BJ (cell line): ENCODE results near the gene BHMT2. TPM values are rescaled to one million over a fixed set of nuclear protein-coding genes. Genes with fewer than 3 reads are reported as not detected.

ENCODE experiments used
- CTCF ChIA-PET: fragments of 350-600 bp; formaldehyde crosslinking; extraction: SDS; loops from one replicate; lab custom pipeline; 2021; ENCODE audit warnings: antibody characterized with exemption, inconsistent platforms; lab: Yijun Ruan, JAX
- POLR2A ChIA-PET: fragments of 300-600 bp; sonication (Branson Sonifier 250); formaldehyde crosslinking; extraction: SDS; loops from one replicate; lab custom pipeline; 2021; ENCODE audit warnings: antibody characterized with exemption; lab: Charles Lee
- DNase-seq: peaks from one replicate; pipeline ENCODE4 v3.0.0-alpha.2; 2011; ENCODE audit warnings: low read depth
- H3K27me3 ChIP-seq: 2 replicates; pipeline ENCODE4 v1.6.0; 2011; ENCODE audit warnings: low read length; ENCODE audit not compliant: control insufficient read depth, insufficient read depth
- H3K36me3 ChIP-seq: 2 replicates; pipeline ENCODE4 v1.5.1; 2011; ENCODE audit warnings: low read length; ENCODE audit not compliant: control insufficient read depth, insufficient read depth
- H3K4me3 ChIP-seq: 2 replicates; pipeline ENCODE4 v1.5.1; 2011; ENCODE audit warnings: low read depth, mild to moderate bottlenecking, control low read depth, low read length
- CTCF ChIP-seq: IDR thresholded peaks from 2 replicates; pipeline ENCODE4 v1.5.1; 2011; ENCODE audit warnings: low read depth, mild to moderate bottlenecking, control low read depth, inconsistent platforms, low read length, moderate library complexity; ENCODE audit not compliant: insufficient read depth
- polyA plus RNA-seq: library from polyadenylated mRNA; depleted of rRNA; stranded (reverse); fragments of >200 nt; gene quantifications from 2 replicates; pipeline ENCODE4 v1.2.3, GENCODE V29; 2011

BHMT2 gene
- polyA plus RNA-seq, 1 experiment = 11.5 TPM

- H3K27me3 ChIP-seq = no peaks in the 10 kb centered on the region; the same call in 1 of the 2 replicates
- ChIA-PET POLR2A (no interaction called here), CTCF (interaction anchor here (0.7 kb wide), 1 partner anchor 29 kb away, joined by 3 read pairs; no protein-coding TSS in a partner anchor)
- TF ChIP-seq CTCF = no peak
- DNase-seq = no peak
- H3K4me3 ChIP-seq = no peak overlapping the region
- no peaks in the 10 kb centered on the region for H3K36me3 ChIP-seq
Measured at GRCh38 chr5:79056847-79057246, 12.7 kb upstream of the BHMT2 start.

DNA sequence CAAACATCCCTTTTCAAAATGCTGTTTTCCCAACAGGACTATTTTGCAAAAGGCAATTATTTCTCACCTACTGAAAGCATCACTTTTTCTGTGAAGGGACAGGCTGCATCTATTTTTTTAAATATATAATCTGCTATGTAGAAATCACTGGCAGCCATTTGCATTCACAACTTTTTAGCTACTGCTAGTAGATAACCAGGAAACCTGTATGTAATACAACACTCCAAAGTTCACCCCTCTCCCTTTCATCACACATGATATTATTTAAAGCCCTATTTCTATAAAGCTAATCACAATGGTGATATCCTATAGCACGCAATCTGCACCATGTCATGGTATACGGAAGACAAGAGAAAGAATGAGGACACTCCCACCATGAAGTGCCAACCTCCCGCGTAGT, 9.9 kb upstream of the BHMT2 start:
- CTCF ChIA-PET = interaction anchor here (1.2 to 2.2 kb wide), 4 partner anchors 11 to 74 kb away, joined by 3 to 10 read pairs (median 4); no protein-coding TSS in a partner anchor
- POLR2A ChIA-PET = no interaction called here
- no peaks in the 10 kb centered on the region; the same call in 1 of the 2 replicates for H3K27me3 ChIP-seq
- DNase-seq = no peak
- H3K4me3 ChIP-seq = no peak overlapping the region
- no peaks in the 10 kb centered on the region for H3K36me3 ChIP-seq
- TF ChIP-seq CTCF = no peak

- no peaks in the 10 kb centered on the region for H3K27me3 ChIP-seq
- ChIA-PET CTCF (interaction anchor here (0.9 to 1.0 kb wide), 2 partner anchors 9 to 77 kb away, joined by 3 to 4 read pairs; no protein-coding TSS in a partner anchor), POLR2A (no interaction called here)
- no peaks in the 10 kb centered on the region for H3K36me3 ChIP-seq
- no peak overlapping the region for H3K4me3 ChIP-seq
- TF ChIP-seq CTCF = no peak
- DNase-seq = no peak
Measured at GRCh38 chr5:79062436-79062835, 7.1 kb upstream of the BHMT2 start.

- Histone ChIP-seq H3K36me3 (no peaks in the 10 kb centered on the region), H3K4me3 (peak overlapping the region; percentile 31), H3K27me3 (no peaks in the 10 kb centered on the region)
- no peak for DNase-seq
- ChIA-PET CTCF (interaction anchor here (0.5 to 1.2 kb wide), 4 partner anchors 10 to 1524 kb away, joined by 3 to 6 read pairs (median 4); no protein-coding TSS in a partner anchor), POLR2A (interaction anchor here (0.6 kb wide), 1 partner anchor 401 kb away, joined by 13 read pairs; no protein-coding TSS in a partner anchor)
- TF ChIP-seq CTCF = no peak
Measured at GRCh38 chr5:79070350-79070667, 742 bp downstream of the BHMT2 start.

DNA sequence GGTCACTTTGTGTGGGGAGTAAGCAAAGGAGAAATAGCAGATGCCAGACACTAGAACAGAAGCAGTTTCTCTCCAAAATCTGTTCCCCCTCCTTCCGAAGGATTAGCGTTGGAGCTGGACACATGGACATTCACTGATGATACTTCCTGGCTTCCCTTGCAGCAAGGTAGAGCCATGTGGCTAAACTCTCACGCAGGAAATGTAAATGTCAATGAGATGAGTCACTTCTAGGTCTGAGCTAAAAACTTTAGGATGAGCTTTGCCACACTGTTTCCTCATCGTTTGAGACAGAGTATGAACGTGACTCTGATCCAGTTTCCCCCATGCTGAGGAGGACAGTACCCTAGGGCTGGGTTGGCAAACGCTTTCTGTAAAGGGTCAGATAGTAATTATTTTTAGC, 5.1 kb downstream of the BHMT2 start:
- H3K4me3 ChIP-seq = no peak overlapping the region
- DNase-seq = no peak
- CTCF ChIA-PET = interaction anchor here (1.3 to 1.7 kb wide), 3 partner anchors 10 to 54 kb away, joined by 3 to 7 read pairs (median 6); no protein-coding TSS in a partner anchor
- no peaks in the 10 kb centered on the region for H3K27me3 ChIP-seq
- no peaks in the 10 kb centered on the region for H3K36me3 ChIP-seq
- POLR2A ChIA-PET = no interaction called here
- TF ChIP-seq CTCF = no peak
